ENCODE results near the gene LAPTM4A. TPM values are rescaled to one million over a fixed set of nuclear protein-coding genes. Genes with fewer than 3 reads are reported as not detected.
"Not testable (repeated sequence)": the region's sequence is repeated elsewhere in the genome, so short reads cannot be mapped to it uniquely, and the experiment has no call there.

LAPTM4A gene
- total RNA-seq = 206 TPM

DNA sequence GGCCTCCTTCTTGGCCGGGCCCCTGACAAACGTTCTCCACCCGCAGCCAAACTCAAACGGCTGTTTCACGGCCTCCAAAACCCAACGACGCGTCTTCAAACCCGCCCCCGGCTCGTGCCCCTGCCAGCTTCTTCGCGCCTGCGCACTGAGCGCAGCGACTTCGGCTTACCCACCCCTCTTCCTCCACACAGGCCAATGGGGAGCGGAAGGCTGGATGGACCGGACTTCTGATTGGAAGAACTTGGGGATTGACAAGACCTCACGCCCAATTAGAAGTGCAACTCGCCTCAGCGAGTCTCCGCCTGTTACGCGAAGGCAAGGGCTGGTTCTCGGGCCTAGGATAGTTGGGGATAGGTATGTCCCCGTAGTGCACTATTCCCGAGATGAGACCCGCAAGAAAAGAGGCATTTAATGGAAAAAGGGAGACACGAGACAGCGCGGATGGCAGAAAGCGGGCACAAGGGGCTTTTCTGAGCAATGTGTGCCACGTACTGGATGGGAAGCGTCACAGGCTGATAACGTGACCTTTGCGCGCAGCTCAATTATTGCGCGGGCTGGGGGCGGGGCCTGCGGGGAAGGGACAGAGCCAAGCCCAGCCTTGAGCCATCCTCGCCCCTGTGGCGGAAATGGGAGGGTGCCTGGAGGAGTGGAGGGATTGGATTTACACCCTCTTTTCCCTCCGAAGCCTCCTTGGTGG lies at the start of gene LAPTM4A:
LAPTM4A (minus strand) TSS at position 97 of the 697 bp plus-strand sequence. CDS start 108 bp downstream, outside the sequence.
- peak; percentile 100 for DNase-seq

- no peak for DNase-seq
Observed at GRCh38 chr2:20100711-20101110, 49.3 kb upstream of the LAPTM4A start.

DNA sequence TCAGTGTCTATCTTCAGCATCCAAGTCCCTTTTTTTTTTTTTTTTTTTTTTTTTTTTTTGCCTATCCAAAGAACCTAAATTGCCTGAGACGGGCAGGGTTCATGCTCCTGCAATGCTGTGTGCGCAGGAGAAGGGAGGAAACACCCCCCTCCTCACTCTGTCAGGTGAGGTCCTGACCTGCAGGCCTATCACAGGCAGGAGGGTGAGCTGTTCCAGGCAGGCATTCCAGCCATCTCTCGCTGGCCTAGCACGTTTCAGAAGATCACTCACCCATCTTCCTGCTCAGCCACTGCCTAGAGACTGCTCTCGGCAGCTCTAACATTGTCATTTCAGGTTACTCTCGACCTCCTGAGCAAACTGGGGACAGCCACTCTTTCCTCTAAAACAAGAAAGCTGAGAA lies 48.4 kb upstream of the LAPTM4A start:
- no peak for DNase-seq

DNA sequence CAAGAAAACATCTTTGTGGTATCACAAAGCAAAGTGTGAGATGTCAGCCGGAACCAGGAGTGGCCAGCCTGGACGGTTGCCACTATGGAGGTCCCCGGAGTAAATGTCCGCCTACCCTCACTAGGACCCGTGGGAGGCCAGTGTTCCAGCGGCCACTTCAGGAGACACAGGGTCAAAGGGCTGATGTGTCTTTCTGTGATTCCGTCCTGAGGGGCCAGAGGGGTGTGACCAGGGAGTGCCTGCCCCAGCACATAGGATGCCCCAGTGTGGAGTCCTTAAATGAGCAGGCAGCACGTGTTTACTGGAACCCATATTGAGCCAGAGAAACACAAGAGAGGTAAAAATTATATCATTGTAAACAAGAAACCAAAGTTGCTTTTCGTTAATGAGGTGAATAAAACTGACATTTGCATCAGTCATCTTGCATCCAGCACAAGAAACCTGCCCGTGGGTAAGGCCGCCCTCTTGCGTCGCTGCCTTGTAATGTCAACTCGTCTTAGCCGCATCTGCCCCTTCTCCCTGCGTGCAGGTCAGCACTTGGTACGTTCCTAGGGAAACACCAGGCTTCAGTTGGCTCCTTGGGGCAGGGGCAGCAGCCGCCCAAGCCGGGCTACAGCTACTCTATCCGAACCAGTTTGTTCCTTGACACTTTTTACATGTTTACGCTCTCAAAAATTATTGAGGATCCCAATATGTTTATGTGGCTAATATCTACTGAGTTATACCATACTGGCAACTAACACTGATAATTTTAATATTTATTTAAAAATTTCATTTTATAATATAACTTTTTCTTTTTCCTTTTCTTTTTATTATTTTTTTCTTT lies 46.7 kb upstream of the LAPTM4A start:
- peak; percentile 66 for DNase-seq

- no peak for DNase-seq
Observed at GRCh38 chr2:20095469-20095868, 44.0 kb upstream of the LAPTM4A start.

GRCh38 chr2:20094955-20095354 lies 43.5 kb upstream of the LAPTM4A start:
- no peak for DNase-seq

DNA sequence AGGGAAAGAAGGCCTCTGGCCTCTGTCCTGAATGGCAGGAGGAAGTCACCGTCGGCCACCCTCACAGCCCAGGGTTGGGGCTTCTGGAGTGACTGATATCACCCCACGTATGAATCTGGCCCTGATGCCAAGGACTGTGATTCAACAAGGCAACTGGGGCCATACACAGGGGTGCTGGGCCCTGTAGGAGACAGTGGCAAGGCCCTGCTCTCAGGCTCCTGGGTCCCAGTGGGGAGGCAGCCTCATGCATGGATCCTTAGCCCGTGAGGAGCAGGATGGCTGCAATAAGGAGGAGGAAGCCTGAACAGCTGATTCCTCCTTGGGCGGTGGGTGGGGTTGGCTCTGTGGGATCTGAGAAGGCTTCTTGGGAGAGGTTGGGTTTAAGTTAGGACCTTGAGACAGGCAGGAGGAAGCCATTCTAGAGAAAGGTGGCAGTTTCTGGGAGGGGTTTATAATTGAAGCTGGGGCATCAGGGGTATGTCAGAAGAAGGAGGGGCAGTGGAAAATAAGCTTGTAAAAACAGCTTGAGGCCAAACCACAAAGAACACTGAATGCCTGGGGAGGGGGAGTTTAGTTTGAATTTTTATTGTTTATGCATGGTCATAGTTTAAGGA lies 42.8 kb upstream of the LAPTM4A start:
- no peak for DNase-seq

DNA sequence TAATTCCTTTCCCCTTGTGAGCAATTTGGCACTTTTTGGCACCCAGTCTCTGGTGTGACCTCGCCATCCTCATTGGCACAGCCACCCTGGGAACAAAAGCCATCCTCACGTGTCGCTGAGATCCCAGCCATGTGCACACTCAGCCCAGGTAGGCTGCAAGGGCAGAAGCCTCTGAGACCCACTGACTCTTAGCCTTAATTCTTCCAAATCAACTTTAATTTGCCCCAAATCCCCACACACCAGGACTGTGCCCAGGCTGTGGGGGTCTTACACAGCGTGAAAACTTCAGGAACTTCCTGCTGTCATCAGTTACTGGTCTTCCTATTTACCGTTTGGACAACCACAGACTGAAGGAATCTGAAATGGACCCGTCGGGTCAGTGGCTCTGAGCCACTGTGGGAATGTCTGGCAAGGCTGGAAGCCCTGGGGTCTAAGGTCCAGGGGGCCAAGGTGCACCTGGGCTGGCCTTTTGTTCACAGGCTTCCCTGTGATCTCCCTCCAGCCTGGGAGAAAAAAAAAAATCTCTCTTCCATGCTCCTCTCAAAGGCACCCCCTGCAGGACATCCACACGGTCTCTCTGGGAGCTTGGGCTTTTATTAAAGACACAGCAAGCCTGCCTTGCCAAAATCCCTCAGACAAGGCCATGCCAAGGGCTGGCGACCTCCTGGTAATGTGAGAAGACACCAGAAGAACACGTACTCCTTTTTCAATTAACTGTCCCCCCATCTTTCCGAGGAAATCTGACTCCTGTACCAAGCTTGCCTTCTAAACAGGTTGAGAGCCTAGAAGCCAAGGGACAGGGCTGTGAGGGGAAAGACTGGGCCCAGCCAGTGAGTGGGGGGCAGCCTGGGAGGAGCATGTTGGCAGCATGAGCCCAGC lies 42.1 kb upstream of the LAPTM4A start:
- peak; percentile 30 for DNase-seq

GRCh38 chr2:20092901-20093235 lies 41.4 kb upstream of the LAPTM4A start:
- DNase-seq = no peak

DNA sequence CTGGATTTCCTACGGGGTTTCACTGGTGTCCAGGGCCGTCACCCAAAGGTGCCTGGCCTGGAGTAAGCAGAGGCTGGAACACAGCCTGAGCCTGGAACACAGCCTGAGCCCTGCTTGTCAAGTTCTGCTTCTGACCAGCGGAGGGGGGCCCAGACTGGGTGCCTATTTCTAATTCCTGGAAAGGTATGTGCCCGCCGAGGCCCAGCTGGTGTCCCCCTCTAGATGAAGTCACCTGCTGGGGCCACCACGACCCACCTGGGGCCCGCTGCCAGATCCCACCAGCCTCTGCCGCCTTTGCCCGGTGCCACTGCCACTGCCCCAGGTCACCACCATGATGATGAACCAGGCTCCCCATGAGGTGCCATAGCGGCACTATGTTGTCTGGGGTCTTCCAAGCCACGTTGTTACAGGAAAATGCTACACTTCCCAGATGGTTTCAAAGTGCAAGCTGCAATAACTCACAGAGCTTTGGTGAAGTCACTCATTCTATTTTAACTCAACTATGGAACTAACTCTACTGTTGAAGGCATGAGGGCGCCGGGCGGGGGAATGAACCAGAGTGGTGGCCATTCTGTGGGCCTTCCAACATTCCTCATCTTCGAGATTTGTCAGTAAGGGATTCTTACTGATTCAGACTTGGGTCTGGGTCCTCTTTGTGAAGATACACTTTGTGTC lies 40.9 kb upstream of the LAPTM4A start:
- no peak for DNase-seq

DNA sequence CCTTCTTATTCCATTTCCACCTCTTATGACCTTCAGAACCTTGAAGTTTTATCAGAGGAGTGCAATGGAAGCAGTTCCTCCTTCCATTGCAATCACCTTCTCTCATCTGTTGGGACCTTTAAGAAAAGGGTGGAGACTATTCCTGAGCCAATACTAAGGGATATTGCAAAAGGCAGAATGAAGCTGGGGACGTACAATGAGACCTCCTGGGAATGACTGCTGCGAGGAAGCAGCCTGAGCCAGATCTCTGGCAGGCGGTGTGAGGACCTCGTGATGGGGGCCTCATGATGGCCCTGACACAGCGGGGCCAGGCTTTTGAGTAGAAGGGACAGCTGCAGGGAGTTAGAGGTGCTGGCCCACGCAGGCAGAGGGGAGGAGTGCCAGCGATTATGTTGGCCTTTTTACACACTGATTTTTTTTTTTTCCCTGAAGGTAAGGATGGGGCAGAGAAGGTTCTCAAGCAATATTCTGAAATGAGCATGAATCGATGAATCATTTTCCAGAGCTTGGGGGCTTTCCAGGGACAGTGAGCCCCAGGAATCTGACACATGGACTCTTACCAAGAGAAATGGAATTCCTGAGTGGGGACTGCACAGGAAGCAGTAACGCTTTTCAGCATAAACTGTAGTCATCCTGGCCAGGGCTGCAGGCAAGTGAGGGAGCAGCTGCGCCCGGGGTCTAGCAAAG lies 40.0 kb upstream of the LAPTM4A start:
- peak; percentile 85 for DNase-seq

GRCh38 chr2:20089715-20090464 lies 38.5 kb upstream of the LAPTM4A start:
- DNase-seq = no peak

DNA sequence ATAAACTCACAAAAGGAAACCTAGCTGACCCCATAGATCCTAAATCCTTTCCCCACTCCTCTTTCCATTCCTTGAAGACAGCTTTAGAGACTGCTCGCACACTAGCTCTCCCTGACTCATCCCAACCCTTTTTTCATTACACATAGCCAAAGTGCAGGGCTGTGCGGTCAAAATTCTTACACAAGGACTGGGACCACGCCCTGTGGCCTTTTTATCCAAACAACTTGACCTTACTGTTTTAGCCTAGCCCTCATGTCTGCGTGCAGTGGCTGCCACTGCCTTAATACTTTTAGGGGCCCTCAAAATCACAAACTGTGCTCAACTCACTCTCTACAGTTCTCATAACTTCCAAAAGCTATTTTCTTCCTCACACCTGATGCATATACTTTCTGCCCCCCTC lies 34.5 kb upstream of the LAPTM4A start:
- not testable (repeated sequence) for DNase-seq

- DNase-seq = not testable (repeated sequence)
Observed at GRCh38 chr2:20082812-20083211, 31.4 kb upstream of the LAPTM4A start.

DNA sequence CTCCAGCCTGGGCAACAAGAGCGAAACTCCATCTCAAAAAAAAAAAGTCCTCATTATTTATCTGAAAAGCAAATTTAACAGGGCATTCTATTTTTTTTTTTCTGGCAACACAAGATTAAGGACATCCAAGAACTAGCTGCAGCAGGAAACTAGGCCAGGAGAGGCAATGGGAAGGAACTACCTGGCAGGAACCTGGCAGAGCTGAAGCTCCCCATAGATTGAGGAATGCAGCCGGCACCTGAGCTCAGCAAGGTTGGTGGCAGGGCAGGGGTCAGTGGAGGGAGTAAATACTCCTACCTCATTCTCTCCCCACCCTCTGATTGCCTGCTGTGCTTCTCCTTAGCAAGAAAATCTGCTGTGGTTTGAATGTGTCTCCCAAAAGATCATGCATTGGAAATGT lies 30.4 kb upstream of the LAPTM4A start:
- no peak for DNase-seq

DNA sequence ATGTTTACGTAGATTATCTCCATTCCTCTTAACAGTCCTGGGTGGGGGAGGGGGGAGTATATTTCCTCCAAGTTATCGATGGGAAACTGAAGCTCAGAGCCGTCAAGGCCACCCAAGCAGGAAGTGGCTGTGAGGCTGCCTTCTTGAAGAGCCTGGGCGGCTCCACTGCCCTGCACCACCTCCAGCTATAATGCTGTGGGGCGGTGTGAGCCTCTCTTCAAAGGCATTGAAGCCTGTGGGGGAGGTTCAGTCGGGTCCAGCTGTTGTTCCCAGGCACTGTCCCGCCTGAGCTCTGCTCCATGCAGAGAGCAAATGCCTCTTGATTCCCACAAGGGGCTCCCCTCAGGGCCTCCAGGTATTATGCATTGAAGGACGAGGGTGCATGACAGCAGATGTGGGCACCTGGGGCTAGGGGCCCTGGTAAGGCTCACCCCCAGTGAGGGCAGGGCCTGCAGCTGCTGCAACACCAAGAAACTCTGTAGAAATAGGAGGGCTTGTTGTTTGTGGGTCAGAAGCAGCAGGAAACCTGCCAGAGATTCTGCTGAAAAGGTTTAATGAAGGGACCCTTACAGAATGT lies 29.5 kb upstream of the LAPTM4A start:
- no peak for DNase-seq

DNA sequence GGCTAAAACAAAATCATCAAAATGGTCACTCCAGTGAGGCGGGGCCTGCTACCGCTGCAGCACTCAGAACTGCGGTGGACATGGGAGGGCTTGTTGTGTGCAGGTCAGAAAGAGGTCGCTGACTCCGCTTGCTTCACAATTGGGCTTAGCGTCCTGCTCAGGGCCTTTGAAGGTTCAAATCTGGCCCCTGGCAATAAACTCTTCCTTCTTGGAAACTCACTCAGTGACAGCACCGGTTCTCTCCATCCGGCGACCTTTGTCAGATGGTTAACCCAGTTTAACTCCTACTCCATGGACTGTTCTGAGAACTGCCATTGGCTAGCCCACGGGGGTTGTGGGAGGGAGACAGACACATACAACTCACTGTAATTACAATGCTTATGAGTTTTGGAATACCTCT lies 29.0 kb upstream of the LAPTM4A start:
- no peak for DNase-seq

- no peak for DNase-seq
Observed at GRCh38 chr2:20079546-20080115, 28.2 kb upstream of the LAPTM4A start.

- no peak for DNase-seq
Observed at GRCh38 chr2:20077411-20077940, 26.0 kb upstream of the LAPTM4A start.
